Astrocyte (in vitro differentiated cells and primary cell): ENCODE measurements around the gene OTOGL. TPM values are rescaled to one million over a fixed set of nuclear protein-coding genes. Genes with fewer than 3 reads are reported as not detected.

Experiments
- DNase-seq: peaks from one replicate; pipeline ENCODE4 v3.0.0-alpha.2; 2010; ENCODE audit warnings: low read depth
- FAIRE-seq: peaks from 2 replicates; lab custom pipeline; 2011; peaks lifted over from hg19 to GRCh38; lab: Jason Lieb, UNC
- H2AFZ ChIP-seq: 2 replicates; pipeline ENCODE4 v1.6.0; 2012; ENCODE audit warnings: low read depth, low read length, inconsistent platforms
- H3K27ac ChIP-seq: 2 replicates; pipeline ENCODE4 v1.5.1; 2011; ENCODE audit warnings: low read depth, low read length, inconsistent platforms
- H3K27me3 ChIP-seq: 2 replicates; pipeline ENCODE4 v1.6.0; 2011; ENCODE audit warnings: low read length, inconsistent platforms; ENCODE audit not compliant: insufficient read depth
- H3K36me3 ChIP-seq: 2 replicates; pipeline ENCODE4 v1.5.1; 2011; ENCODE audit warnings: low read length, inconsistent platforms; ENCODE audit not compliant: insufficient read depth
- H3K4me1 ChIP-seq: 2 replicates; pipeline ENCODE4 v1.5.1; 2011; ENCODE audit warnings: low read length, inconsistent platforms; ENCODE audit not compliant: insufficient read depth
- H3K4me2 ChIP-seq: 2 replicates; pipeline ENCODE4 v1.6.0; 2012; ENCODE audit warnings: low read length, inconsistent platforms
- H3K4me3 ChIP-seq: 2 replicates; pipeline ENCODE4 v1.5.1; 2011; ENCODE audit warnings: low read depth, mild to moderate bottlenecking, low read length, inconsistent platforms; ENCODE audit not compliant: insufficient read depth
- H3K79me2 ChIP-seq: 2 replicates; pipeline ENCODE4 v1.6.0; 2012; ENCODE audit warnings: mild to moderate bottlenecking, low read length, inconsistent platforms; ENCODE audit not compliant: insufficient read depth
- H3K9ac ChIP-seq: 2 replicates; pipeline ENCODE4 v1.6.0; 2012; ENCODE audit warnings: mild to moderate bottlenecking, low read length, inconsistent platforms
- H3K9me3 ChIP-seq: 2 replicates; pipeline ENCODE4 v1.5.1; 2012; ENCODE audit warnings: low read depth, mild to moderate bottlenecking, low read length, inconsistent platforms; ENCODE audit not compliant: insufficient read depth
- H4K20me1 ChIP-seq: 2 replicates; pipeline ENCODE4 v1.6.0; 2012; ENCODE audit warnings: low read length, inconsistent platforms; ENCODE audit not compliant: insufficient read depth
- H3K27ac Mint-ChIP-seq: one replicate; pipeline ENCODE4 v1.8.0; 2021; ENCODE audit warnings: mild to moderate bottlenecking, mixed read lengths; ENCODE audit not compliant: unreplicated experiment
- H3K27me3 Mint-ChIP-seq: one replicate; pipeline ENCODE4 v1.8.0; 2021; ENCODE audit warnings: low read depth, mixed read lengths; ENCODE audit not compliant: unreplicated experiment
- H3K36me3 Mint-ChIP-seq: one replicate; pipeline ENCODE4 v1.8.0; 2021; ENCODE audit warnings: low read depth, mixed read lengths; ENCODE audit not compliant: unreplicated experiment
- H3K4me1 Mint-ChIP-seq: one replicate; pipeline ENCODE4 v1.8.0; 2021; ENCODE audit warnings: low read depth, mixed read lengths; ENCODE audit not compliant: unreplicated experiment
- H3K4me3 Mint-ChIP-seq: one replicate; pipeline ENCODE4 v1.8.0; 2021; ENCODE audit warnings: mild to moderate bottlenecking, moderate library complexity, mixed read lengths; ENCODE audit not compliant: unreplicated experiment
- H3K9me3 Mint-ChIP-seq: one replicate; pipeline ENCODE4 v1.8.0; 2021; ENCODE audit warnings: mild to moderate bottlenecking, mixed read lengths; ENCODE audit not compliant: unreplicated experiment
- EZH2 ChIP-seq: IDR thresholded peaks from 2 replicates; pipeline ENCODE4 v1.6.1; 2012; ENCODE audit warnings: mild to moderate bottlenecking, low read length, inconsistent platforms; ENCODE audit not compliant: insufficient read depth
- total RNA-seq: library from RNA; stranded (reverse); gene quantifications from 2 replicates; pipeline ENCODE4 v1.2.1, GENCODE V29; 2021
- TF ChIP-seq, protein P1 (sequence below): IDR thresholded peaks from 2 replicates; pipeline ENCODE4 v1.5.1; 2011; ENCODE audit warnings: low read depth, mild to moderate bottlenecking, inconsistent platforms, low read length, moderate library complexity; ENCODE audit not compliant: insufficient read depth

OTOGL gene
- total RNA-seq, 1 donor from 2014 or later, result 0.16 TPM

DNA sequence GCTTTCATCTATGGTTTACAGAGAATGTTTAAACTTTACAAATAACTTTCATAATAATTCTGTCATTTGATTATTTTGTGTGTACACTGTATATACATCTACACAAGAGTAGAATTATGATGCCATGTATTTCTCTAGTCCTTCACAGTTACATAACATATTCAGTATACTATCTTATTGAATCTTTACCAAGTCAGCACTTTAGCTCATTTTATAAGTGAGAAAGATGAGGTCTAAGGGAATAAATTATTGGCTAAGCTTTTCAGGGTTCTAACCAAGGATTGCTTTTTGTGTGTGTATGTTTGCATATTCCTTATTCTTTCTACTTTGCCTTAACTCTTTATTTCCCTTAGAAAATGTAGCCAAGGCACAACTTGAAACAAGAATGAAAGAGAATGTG, 260.4 kb downstream of the OTOGL start:
- no peaks in the 10 kb centered on the region for H3K4me1 Mint-ChIP-seq
- TF ChIP-seq, protein P1, sequence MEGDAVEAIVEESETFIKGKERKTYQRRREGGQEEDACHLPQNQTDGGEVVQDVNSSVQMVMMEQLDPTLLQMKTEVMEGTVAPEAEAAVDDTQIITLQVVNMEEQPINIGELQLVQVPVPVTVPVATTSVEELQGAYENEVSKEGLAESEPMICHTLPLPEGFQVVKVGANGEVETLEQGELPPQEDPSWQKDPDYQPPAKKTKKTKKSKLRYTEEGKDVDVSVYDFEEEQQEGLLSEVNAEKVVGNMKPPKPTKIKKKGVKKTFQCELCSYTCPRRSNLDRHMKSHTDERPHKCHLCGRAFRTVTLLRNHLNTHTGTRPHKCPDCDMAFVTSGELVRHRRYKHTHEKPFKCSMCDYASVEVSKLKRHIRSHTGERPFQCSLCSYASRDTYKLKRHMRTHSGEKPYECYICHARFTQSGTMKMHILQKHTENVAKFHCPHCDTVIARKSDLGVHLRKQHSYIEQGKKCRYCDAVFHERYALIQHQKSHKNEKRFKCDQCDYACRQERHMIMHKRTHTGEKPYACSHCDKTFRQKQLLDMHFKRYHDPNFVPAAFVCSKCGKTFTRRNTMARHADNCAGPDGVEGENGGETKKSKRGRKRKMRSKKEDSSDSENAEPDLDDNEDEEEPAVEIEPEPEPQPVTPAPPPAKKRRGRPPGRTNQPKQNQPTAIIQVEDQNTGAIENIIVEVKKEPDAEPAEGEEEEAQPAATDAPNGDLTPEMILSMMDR, result no peak
- TF ChIP-seq EZH2, result no peak
- no peak overlapping the region for H3K27ac ChIP-seq
- H3K27me3 ChIP-seq, result no peaks in the 10 kb centered on the region
- FAIRE-seq (no peak), DNase-seq (no peak)
- H3K36me3 Mint-ChIP-seq, result no peaks in the 10 kb centered on the region
- H3K9me3 ChIP-seq, result no peaks in the 10 kb centered on the region
- peaks cover 6% of the 10 kb centered on the region for H3K4me1 ChIP-seq
- no peak overlapping the region for H3K27ac Mint-ChIP-seq
- no peak overlapping the region for H3K4me3 Mint-ChIP-seq
- H3K4me3 ChIP-seq, result no peak overlapping the region
- no peaks in the 10 kb centered on the region for H3K27me3 Mint-ChIP-seq
- H3K4me2 ChIP-seq, result no peak overlapping the region
- H3K79me2 ChIP-seq, result no peaks in the 10 kb centered on the region
- no peak overlapping the region for H3K9ac ChIP-seq
- H3K36me3 ChIP-seq, result no peaks in the 10 kb centered on the region
- no peaks in the 10 kb centered on the region for H4K20me1 ChIP-seq
- H3K9me3 Mint-ChIP-seq, result peaks cover 4% of the 10 kb centered on the region
- H2AFZ ChIP-seq, result no peak overlapping the region

DNA sequence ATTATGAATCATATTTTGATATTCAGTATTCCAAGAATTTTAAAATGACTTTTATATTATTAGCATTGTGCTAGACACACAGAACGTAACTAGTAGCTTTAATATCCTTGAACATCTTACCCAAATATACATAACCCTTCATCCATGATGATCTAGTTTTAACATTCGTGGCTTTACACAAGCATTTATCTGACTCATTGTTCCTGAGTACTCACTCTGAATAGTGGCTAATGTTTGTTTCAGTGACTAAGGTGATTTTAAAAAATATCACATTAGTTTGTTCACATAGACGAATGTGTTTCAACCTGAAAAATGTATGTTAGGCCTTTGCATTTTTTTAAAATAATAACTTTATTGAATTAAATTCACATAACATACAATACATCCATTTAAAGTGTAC, 264.7 kb downstream of the OTOGL start:
- H3K9me3 Mint-ChIP-seq, result peaks cover 4% of the 10 kb centered on the region
- H3K27me3 Mint-ChIP-seq, result no peaks in the 10 kb centered on the region
- Histone ChIP-seq H3K27ac (no peak overlapping the region), H3K9ac (no peak overlapping the region), H4K20me1 (no peaks in the 10 kb centered on the region), H3K79me2 (no peaks in the 10 kb centered on the region), H2AFZ (no peak overlapping the region), H3K9me3 (no peaks in the 10 kb centered on the region), H3K36me3 (no peaks in the 10 kb centered on the region), H3K4me3 (no peak overlapping the region), H3K27me3 (no peaks in the 10 kb centered on the region), H3K4me2 (no peak overlapping the region), H3K4me1 (no peaks in the 10 kb centered on the region)
- FAIRE-seq (no peak), DNase-seq (peak; percentile 7)
- no peaks in the 10 kb centered on the region for H3K4me1 Mint-ChIP-seq
- H3K36me3 Mint-ChIP-seq, result no peaks in the 10 kb centered on the region
- no peak overlapping the region for H3K27ac Mint-ChIP-seq
- H3K4me3 Mint-ChIP-seq, result no peak overlapping the region
- no peak for TF ChIP-seq EZH2
- TF ChIP-seq, protein P1, result no peak

DNA sequence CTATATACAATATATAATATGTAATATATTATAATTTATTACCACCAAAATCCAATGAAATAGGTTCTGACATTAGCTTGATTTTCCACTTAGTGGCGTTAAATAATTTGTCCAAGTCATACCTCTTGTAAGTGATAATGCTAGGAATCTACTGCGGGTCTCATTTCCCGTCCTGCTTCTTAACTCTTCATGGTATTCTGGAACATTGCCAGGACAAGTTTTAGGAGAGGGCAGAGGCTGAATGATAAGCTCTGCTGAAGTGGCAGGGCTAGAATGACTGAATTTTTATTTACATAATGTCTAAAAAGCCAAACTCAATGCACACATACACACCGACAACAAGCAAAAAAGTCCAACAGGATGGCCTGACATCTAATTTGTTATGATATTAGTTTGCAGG, 274.3 kb downstream of the OTOGL start:
- DNase-seq (no peak), FAIRE-seq (no peak)
- TF ChIP-seq, protein P1, result no peak
- no peak for TF ChIP-seq EZH2
- Mint-ChIP-seq H3K4me1 (peaks cover 2% of the 10 kb centered on the region), H3K27ac (no peak overlapping the region), H3K4me3 (no peak overlapping the region), H3K9me3 (no peaks in the 10 kb centered on the region), H3K36me3 (no peaks in the 10 kb centered on the region), H3K27me3 (no peaks in the 10 kb centered on the region)
- Histone ChIP-seq H3K4me3 (no peak overlapping the region), H3K4me1 (no peaks in the 10 kb centered on the region), H3K27ac (no peak overlapping the region), H3K9me3 (no peaks in the 10 kb centered on the region), H3K79me2 (no peaks in the 10 kb centered on the region), H3K9ac (no peak overlapping the region), H3K27me3 (no peaks in the 10 kb centered on the region), H3K36me3 (no peaks in the 10 kb centered on the region), H4K20me1 (no peaks in the 10 kb centered on the region), H3K4me2 (no peak overlapping the region), H2AFZ (no peak overlapping the region)
